Neural progenitor cell (in vitro differentiated cells): ENCODE measurements around the gene STK33. TPM values are rescaled to one million over a fixed set of nuclear protein-coding genes. Genes with fewer than 3 reads are reported as not detected.

ENCODE experiments used
- DNase-seq: peaks from one replicate; pipeline ENCODE4 v3.0.0-alpha.2; 2016; ENCODE audit warnings: low spot score
- H2AFZ ChIP-seq: fragments of 200-600 bp; sonication (generic); replicated peaks from 2 replicates; pipeline ENCODE4 v1.6.1; 2016; ENCODE audit warnings: antibody characterized with exemption
- H3F3A ChIP-seq: fragments of 200-600 bp; sonication (generic); 2 replicates; pipeline ENCODE4 v1.6.1; 2016; ENCODE audit warnings: antibody characterized with exemption, low read depth
- H3K27ac ChIP-seq: fragments of 200-600 bp; sonication (generic); 2 replicates; pipeline ENCODE4 v1.5.1; 2016; ENCODE audit warnings: mild to moderate bottlenecking
- H3K27me3 ChIP-seq: fragments of 200-600 bp; sonication (generic); 2 replicates; pipeline ENCODE4 v1.6.1; 2016; ENCODE audit warnings: mild to moderate bottlenecking, moderate library complexity
- H3K36me3 ChIP-seq: fragments of 200-600 bp; sonication (generic); 2 replicates; pipeline ENCODE4 v1.5.1; 2016
- H3K4me1 ChIP-seq: fragments of 200-600 bp; sonication (generic); 2 replicates; pipeline ENCODE4 v1.6.1; 2016; ENCODE audit warnings: mixed run types
- H3K4me2 ChIP-seq: fragments of 200-600 bp; sonication (generic); 2 replicates; pipeline ENCODE4 v1.6.1; 2016
- H3K4me3 ChIP-seq: fragments of 200-600 bp; sonication (generic); 2 replicates; pipeline ENCODE4 v1.5.1; 2016
- H3K79me2 ChIP-seq: fragments of 200-600 bp; sonication (generic); 2 replicates; pipeline ENCODE4 v1.6.1; 2016; ENCODE audit warnings: low read depth
- H3K9ac ChIP-seq: fragments of 200-600 bp; sonication (generic); 2 replicates; pipeline ENCODE4 v1.6.1; 2016
- H3K9me3 ChIP-seq: fragments of 200-600 bp; sonication (generic); 2 replicates; pipeline ENCODE4 v1.5.1; 2016; ENCODE audit warnings: low read depth
- H4K20me1 ChIP-seq: fragments of 200-600 bp; sonication (generic); 2 replicates; pipeline ENCODE4 v1.6.1; 2016; ENCODE audit warnings: low read depth
- H3K27ac Mint-ChIP-seq: 3 replicates; pipeline ENCODE4 v1.8.0; 2021; ENCODE audit warnings: mixed read lengths
- H3K27me3 Mint-ChIP-seq: 2 replicates; pipeline ENCODE4 v1.8.0; 2022; ENCODE audit warnings: low read depth, mild to moderate bottlenecking, inconsistent platforms, moderate library complexity, mixed read lengths; ENCODE audit not compliant: insufficient read depth
- H3K36me3 Mint-ChIP-seq: 3 replicates; pipeline ENCODE4 v1.8.0; 2021; ENCODE audit warnings: mixed read lengths
- H3K4me1 Mint-ChIP-seq: 3 replicates; pipeline ENCODE4 v1.8.0; 2021; ENCODE audit warnings: mixed read lengths
- H3K4me3 Mint-ChIP-seq: 3 replicates; pipeline ENCODE4 v1.8.0; 2021; ENCODE audit warnings: mild to moderate bottlenecking, moderate library complexity, mixed read lengths
- H3K9me3 Mint-ChIP-seq: 3 replicates; pipeline ENCODE4 v1.8.0; 2020; ENCODE audit warnings: mixed read lengths
- EZH2 ChIP-seq: fragments of 200-600 bp; sonication (generic); IDR thresholded peaks from 2 replicates; pipeline ENCODE4 v1.6.1; 2017; ENCODE audit warnings: antibody characterized with exemption, mild to moderate bottlenecking, moderate library complexity
- EZH2phosphoT487 ChIP-seq: fragments of 200-600 bp; sonication (generic); IDR thresholded peaks from 2 replicates; pipeline ENCODE4 v1.6.1; 2017; ENCODE audit warnings: antibody characterized with exemption
- total RNA-seq: library from RNA; depleted of rRNA; stranded (reverse); fragments of >200 nt; gene quantifications from 2 replicates; pipeline ENCODE4 v1.2.3, GENCODE V29; 2015; ENCODE audit warnings: low replicate concordance
- TF ChIP-seq, protein P1 (sequence below): fragments of 200-600 bp; sonication (generic); IDR thresholded peaks from 2 replicates; pipeline ENCODE4 v1.5.1; 2017; ENCODE audit warnings: antibody characterized with exemption, mild to moderate bottlenecking

Gene STK33
- total RNA-seq, 1 donor from 2014 or later, result 56.5 TPM

DNA sequence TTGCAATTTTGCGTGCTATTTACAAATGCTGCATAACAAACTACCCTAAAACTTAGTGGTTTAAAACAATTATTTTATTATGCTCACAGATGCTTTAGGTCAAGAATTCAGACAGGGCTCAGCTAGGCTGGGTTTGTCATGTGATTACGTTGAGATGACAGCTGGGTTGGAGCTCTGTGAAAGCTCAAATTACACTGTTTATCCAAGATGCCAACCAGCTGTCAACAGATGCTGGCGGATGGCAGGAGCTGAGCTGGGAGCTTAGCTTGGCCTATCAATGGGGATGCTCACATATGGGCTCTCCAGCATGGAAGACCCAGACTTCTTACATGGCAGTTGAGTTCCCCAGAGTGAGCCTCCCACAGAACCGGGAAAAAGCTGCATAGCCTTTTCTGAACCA lies 62.7 kb downstream of the STK33 start:
- Histone ChIP-seq H3K4me3 (no peak overlapping the region), H3K4me1 (no peaks in the 10 kb centered on the region), H3K36me3 (no peaks in the 10 kb centered on the region), H3F3A (no peaks in the 10 kb centered on the region), H3K79me2 (peaks cover 18% of the 10 kb centered on the region), H3K27me3 (no peaks in the 10 kb centered on the region), H4K20me1 (peaks cover 4% of the 10 kb centered on the region), H2AFZ (no peak overlapping the region), H3K9ac (no peak overlapping the region), H3K4me2 (no peak overlapping the region), H3K9me3 (no peaks in the 10 kb centered on the region), H3K27ac (no peak overlapping the region)
- H3K36me3 Mint-ChIP-seq, result no peaks in the 10 kb centered on the region
- peak; percentile 8 for DNase-seq
- H3K27ac Mint-ChIP-seq, result no peak overlapping the region
- no peak overlapping the region for H3K4me3 Mint-ChIP-seq
- no peaks in the 10 kb centered on the region for H3K27me3 Mint-ChIP-seq
- TF ChIP-seq EZH2, result no peak
- TF ChIP-seq, protein P1, sequence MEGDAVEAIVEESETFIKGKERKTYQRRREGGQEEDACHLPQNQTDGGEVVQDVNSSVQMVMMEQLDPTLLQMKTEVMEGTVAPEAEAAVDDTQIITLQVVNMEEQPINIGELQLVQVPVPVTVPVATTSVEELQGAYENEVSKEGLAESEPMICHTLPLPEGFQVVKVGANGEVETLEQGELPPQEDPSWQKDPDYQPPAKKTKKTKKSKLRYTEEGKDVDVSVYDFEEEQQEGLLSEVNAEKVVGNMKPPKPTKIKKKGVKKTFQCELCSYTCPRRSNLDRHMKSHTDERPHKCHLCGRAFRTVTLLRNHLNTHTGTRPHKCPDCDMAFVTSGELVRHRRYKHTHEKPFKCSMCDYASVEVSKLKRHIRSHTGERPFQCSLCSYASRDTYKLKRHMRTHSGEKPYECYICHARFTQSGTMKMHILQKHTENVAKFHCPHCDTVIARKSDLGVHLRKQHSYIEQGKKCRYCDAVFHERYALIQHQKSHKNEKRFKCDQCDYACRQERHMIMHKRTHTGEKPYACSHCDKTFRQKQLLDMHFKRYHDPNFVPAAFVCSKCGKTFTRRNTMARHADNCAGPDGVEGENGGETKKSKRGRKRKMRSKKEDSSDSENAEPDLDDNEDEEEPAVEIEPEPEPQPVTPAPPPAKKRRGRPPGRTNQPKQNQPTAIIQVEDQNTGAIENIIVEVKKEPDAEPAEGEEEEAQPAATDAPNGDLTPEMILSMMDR, result no peak
- no peak for TF ChIP-seq EZH2phosphoT487
- peaks cover 4% of the 10 kb centered on the region for H3K4me1 Mint-ChIP-seq
- no peaks in the 10 kb centered on the region for H3K9me3 Mint-ChIP-seq

DNA sequence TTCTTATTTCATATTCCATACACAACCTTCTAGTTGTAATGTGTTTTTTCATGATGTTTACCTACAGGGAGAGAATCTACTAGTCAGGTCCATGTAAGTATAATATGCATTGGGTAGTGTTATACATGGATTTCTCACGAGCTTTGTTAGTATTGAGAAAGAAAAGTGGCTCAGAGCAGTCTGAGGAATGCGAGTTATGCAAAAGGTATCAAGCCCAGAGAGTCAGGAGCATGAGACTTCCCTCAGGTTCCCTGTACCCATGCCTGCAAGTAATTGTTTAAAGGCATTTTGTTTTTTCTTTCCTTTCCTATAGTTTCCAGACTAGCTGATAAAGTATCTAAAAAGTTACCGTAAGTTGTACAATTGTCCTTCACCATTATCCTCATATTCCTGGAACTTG lies 66.1 kb downstream of the STK33 start:
- no peak overlapping the region for H3K27ac Mint-ChIP-seq

DNA sequence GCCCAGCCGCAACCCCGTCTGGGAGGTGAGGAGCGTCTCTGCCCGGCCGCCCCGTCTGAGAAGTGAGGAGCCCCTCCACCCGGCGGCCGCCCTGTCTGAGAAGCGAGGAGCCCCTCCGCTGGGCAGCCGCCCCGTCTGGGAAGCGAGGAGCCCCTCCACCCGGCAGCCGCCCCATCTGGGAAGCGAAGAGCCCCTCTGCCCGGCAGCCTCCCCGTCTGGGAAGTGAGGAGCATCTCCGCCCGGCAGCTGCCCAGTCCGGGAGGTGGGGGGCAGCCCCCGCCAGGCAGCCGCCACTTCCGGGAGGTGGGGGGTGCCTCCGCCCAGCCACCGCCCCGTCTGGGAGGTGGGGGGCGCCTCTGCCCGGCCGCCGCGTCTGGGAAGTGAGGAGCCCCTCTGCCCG lies 70.6 kb downstream of the STK33 start:
- peaks cover 23% of the 10 kb centered on the region for H3K36me3 Mint-ChIP-seq
- no peaks in the 10 kb centered on the region for H3K36me3 ChIP-seq
- TF ChIP-seq EZH2 (no peak), EZH2phosphoT487 (no peak)
- TF ChIP-seq, protein P1, result no peak

More for the DNA sequence above, 66.1 kb downstream of the STK33 start:
- H3K27me3 ChIP-seq, result no peaks in the 10 kb centered on the region
- TF ChIP-seq, protein P1, result no peak
- TF ChIP-seq EZH2phosphoT487 (no peak), EZH2 (no peak)
- no peak overlapping the region for H3K4me2 ChIP-seq
- H3K4me1 ChIP-seq, result no peaks in the 10 kb centered on the region
- Mint-ChIP-seq H3K4me3 (no peak overlapping the region), H3K36me3 (peaks cover 10% of the 10 kb centered on the region), H3K9me3 (peaks cover 10% of the 10 kb centered on the region), H3K27me3 (no peaks in the 10 kb centered on the region), H3K4me1 (no peaks in the 10 kb centered on the region)
- H3F3A ChIP-seq, result no peaks in the 10 kb centered on the region
- no peak overlapping the region for H2AFZ ChIP-seq
- DNase-seq, result no peak
- peaks cover 4% of the 10 kb centered on the region for H4K20me1 ChIP-seq
- no peaks in the 10 kb centered on the region for H3K36me3 ChIP-seq
- no peaks in the 10 kb centered on the region for H3K9me3 ChIP-seq
- no peak overlapping the region for H3K9ac ChIP-seq
- no peak overlapping the region for H3K4me3 ChIP-seq
- H3K79me2 ChIP-seq, result peaks cover 14% of the 10 kb centered on the region
- no peak overlapping the region for H3K27ac ChIP-seq

More for the DNA sequence above, 70.6 kb downstream of the STK33 start:
- no peak overlapping the region for H3K27ac ChIP-seq
- no peak overlapping the region for H2AFZ ChIP-seq
- H3K9me3 ChIP-seq, result no peaks in the 10 kb centered on the region
- H3K27me3 Mint-ChIP-seq, result no peaks in the 10 kb centered on the region
- H3K27me3 ChIP-seq, result no peaks in the 10 kb centered on the region
- H3K4me2 ChIP-seq, result no peak overlapping the region
- H3K4me3 ChIP-seq, result no peak overlapping the region
- no peaks in the 10 kb centered on the region for H4K20me1 ChIP-seq
- H3K4me3 Mint-ChIP-seq, result no peak overlapping the region
- no peaks in the 10 kb centered on the region for H3F3A ChIP-seq
- no peak overlapping the region for H3K27ac Mint-ChIP-seq
- H3K4me1 Mint-ChIP-seq, result no peaks in the 10 kb centered on the region
- H3K79me2 ChIP-seq, result no peaks in the 10 kb centered on the region
- H3K9ac ChIP-seq, result no peak overlapping the region
- DNase-seq, result no peak
- peaks cover 41% of the 10 kb centered on the region for H3K9me3 Mint-ChIP-seq
- H3K4me1 ChIP-seq, result no peaks in the 10 kb centered on the region
